ENCODE results near the gene FGFR3.
"Not testable (repeated sequence)": the region's sequence is repeated elsewhere in the genome, so short reads cannot be mapped to it uniquely, and the experiment has no call there.

The FGFR3 gene

GRCh38 chr4:1819284-1819683 lies 26.2 kb downstream of the FGFR3 start:
- no peak for DNase-seq (ENCODE audit: low spot score)

DNA sequence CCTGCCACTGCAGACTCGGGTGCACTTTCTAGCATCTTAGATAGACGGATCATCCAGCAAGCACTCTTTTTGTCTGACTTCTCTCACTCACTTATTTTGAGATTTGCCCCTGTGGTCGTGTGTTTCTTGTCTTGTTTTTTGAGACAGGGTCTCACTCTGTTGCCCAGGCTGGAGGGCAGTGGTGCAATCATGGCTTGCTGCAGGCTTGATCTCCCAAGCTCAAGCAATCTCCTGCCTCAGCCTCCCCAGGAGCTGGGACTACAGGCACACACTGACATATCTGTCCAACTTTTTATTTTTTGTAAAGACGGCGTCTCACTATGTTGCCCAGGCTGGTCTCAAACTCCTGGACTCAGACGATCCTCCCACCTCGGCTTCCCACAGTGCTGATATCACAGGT lies 26.7 kb downstream of the FGFR3 start:
- no peak for DNase-seq (ENCODE audit: low spot score)

DNA sequence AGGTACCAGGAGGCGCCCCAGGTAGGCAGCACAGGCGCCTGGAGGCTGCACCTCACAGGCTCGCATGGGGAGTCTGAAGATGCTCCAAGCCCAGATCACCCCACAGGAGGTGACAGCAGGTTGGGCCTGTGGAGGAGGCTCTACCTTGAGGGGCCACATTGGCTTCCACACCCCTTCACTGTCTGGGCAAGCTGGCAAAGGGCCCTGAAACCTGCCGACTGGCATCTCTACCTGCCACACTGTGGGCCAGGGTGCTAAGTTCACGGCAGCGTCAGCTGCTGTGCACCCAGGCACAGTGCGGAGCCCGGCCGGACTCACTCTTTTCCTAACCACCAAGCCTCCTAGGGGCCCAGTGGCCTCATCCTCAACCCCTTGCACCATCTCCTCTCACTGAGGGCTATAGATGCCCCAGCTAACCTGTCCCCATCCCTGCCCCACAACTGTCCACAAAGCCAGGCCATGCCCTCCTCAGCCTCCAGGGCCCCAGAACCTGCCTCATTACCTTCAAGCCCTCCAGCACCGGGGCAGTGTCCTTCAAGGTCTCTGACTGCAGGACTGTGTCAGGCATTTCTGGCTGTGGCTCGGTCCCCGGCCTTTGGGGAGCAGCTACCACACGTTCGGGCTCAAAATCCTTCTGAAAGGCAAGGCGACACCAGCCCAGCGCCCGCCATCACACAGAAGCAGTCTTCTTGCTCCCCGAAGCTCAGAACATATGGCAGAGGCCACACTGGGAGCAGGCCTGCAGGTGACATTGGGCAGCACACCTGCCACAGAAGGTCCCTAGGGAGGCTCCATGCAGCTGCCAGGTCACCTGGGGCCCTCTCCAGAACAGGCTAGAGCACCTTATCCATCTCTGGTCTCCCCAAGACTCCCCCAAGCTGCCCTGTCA lies 28.8 kb downstream of the FGFR3 start:
- no peak for DNase-seq (ENCODE audit: low spot score)

- no peak for DNase-seq (ENCODE audit: low spot score)
These were observed 29.8 kb downstream of the FGFR3 start for GRCh38 chr4:1822568-1823544.

DNA sequence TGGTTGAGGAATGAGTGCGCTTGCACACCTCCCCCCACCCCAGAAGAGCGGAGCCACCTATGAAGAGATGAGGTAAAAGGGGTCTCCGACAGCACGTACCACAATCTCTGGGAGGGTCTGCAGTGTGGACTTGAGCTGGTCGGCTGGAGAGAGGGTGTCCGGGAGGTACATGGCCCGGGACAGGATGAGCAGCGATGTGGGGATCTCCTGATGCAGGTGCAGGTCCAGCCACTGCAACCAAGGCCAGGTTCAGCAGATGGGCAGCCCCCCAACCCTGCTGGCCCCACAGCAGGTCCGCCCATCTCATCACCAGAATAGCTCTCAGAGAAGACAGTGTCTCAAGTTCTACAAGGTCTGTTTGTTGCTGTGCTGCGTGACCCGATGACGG lies 30.4 kb downstream of the FGFR3 start:
- no peak for DNase-seq (ENCODE audit: low spot score)

- DNase-seq (ENCODE audit: low spot score), result no peak
These were observed 31.7 kb downstream of the FGFR3 start for GRCh38 chr4:1824746-1825145.

- DNase-seq (ENCODE audit: low spot score), result no peak
These were observed 32.2 kb downstream of the FGFR3 start for GRCh38 chr4:1825326-1825725.

DNA sequence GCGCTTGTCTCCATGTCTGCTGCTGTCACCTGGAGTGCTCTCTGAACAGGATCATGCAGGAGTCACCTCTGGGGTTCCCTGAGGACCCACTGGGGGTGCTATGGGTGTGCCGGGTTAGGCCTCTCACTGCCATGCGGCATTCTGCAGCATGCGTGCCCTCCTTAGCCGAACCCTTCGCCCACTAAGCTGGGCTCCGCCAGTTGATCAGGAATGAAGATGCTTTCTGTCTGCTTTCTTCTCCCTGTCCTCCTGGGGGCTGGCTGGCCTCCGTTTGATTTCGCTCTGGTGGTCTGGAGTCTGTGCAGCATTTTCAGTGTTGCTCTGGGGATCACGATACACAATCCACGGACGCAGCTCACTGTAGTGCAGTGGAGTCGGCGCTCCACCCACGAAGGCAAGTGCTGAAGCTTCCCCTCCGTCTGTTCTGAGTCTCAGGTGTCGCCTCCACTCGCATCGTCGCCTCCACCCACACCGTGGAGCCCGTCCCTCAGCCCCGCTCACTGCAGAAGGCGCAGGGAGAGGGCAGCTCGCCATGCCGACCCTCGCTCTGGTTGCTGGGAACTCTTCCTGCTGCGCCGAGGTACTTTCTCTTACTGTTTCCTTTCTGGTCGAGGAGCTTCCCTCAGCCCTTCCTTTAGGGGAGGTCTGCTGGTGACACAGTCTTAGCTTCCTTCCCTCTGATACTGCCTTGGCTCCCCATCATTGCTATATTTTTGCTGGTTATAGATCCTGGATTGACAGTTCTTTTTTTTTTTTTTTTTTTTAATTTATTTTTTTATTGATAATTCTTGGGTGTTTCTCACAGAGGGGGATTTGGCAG lies 33.6 kb downstream of the FGFR3 start:
- no peak for DNase-seq (ENCODE audit: low spot score)

DNA sequence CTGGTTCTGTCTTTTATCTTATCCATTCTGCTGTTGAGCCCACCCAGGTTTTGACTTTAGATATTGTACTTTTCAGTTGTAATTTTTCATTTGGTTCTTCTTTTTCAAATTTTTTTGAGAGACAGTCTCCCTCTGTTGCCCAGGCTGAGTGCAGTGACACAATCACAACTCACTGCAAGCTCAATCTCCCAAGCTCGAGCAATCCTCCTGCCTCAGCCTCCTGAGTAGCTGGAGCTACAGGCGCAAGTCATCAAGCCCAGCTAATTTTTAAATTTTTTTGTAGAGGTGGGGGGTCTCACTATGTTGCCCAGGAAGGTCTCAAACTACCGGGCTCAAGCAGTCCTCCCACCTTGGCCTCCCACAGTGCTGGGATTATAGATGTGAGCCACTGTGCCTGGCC lies 37.1 kb downstream of the FGFR3 start:
- DNase-seq (ENCODE audit: low spot score), result no peak

DNA sequence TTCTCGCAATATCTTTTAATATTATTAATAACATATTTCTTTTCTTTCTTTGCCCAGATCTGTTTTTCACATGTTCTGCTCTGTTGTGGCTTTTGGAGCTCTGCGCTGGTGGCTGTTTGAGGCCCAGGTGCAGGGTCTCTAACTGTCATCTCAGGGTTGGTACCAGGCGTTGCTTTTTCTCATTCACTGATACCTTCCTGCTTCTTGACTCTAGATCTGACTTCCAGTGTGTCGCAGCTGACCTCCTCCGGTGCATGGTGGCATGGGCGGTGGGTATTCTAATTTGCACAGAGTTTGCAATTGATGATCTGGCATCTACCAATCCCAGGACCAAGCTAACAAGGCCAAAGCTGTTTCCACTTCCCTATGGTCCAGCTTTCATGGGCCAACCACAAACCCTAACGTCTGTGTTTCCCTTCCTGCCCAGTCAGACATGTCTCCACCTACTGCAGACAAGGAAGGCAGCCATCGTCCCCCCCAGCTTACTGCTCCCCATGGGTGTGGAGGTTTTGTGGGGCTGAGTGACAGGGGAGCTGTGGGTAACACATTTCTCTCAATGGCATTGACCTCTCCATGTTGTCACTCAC lies 37.6 kb downstream of the FGFR3 start:
- no peak for DNase-seq (ENCODE audit: low spot score)

GRCh38 chr4:1831331-1831730 lies 38.2 kb downstream of the FGFR3 start:
- DNase-seq (ENCODE audit: low spot score), result no peak

DNA sequence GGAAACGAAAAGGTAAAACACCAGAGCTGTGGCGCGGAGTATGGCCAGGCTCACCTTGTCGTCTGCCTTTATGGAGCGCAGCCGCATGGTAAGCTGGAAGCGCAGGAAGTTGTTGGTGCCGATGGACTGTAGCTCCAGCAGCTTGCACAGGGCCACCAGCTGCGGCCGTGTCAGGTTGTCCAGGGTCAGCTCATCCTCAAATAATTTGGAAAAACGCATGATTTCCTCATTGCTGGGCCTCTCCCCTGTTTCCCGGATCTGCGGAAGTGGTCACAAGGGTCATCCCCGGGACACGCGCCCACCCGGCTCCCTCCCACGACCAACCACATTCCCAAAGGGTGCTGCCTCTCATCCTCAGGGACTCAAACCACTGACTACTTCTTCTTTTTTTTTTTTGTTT lies 39.6 kb downstream of the FGFR3 start:
- DNase-seq (ENCODE audit: low spot score), result no peak

GRCh38 chr4:1833307-1834046 lies 40.4 kb downstream of the FGFR3 start:
- no peak for DNase-seq (ENCODE audit: low spot score)

GRCh38 chr4:1834047-1834775 lies 41.1 kb downstream of the FGFR3 start:
- no peak for DNase-seq (ENCODE audit: low spot score)

DNA sequence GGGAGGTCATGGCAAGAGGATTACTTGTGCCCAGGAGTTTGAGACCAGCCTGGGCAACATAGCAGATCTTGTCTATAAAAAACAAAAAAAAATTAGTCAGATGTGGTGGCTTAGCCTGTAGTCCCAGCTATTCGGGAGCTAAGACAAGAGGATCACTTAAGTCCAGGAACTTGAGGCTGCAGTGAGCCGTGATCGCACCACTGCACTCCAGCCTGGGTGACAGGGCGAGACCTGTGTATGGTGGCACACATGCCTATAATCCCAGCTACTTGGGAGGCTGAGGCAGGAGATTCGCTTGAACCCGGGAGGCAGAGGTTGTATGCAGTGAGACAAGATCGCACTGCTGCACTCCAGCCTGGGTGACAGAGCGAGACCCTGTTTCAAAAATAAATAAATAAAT lies 42.7 kb downstream of the FGFR3 start:
- DNase-seq (ENCODE audit: low spot score), result not testable (repeated sequence)

- no peak for DNase-seq (ENCODE audit: low spot score)
These were observed 43.6 kb downstream of the FGFR3 start for GRCh38 chr4:1836650-1837049.

DNA sequence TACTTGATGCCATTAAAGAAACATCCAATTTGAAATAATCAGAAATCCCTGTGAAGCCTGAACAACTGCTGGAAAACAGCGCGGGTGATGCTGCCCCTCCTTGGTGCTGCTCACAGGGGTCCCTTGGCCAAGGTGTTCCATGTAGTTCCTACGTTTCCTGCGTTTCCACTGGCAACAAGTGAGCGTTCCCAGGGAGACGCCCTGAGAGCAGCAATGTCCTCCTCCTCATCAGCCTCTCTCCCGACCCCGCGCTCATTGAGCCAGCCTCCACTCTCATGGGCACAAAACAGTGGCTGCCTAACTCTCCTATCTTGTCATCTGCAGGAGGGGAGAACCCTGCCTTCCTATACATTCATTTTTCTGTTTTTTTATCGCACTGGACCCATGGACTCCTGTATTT lies 44.0 kb downstream of the FGFR3 start:
- DNase-seq (ENCODE audit: low spot score), result peak; percentile 36

DNA sequence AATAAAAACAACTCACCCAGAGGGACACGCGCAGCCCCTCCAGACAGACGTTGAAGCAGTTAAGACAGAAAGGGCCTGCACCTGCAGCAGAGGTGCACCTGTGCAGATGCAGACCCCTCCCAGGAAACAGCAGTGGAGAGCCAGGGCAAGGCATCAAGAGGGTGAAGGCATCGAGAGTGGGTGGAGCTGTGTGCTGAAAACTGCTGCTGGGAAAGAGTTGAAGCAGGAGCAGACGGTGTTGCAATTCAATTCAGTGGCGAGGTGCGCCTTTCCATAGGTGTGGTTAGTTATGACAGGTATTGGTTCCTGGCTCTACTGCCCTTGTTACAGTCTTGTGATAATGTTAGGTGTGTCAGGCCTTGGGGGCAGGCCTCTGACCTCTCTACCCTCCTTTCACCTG lies 46.2 kb downstream of the FGFR3 start:
- no peak for DNase-seq (ENCODE audit: low spot score)

DNA sequence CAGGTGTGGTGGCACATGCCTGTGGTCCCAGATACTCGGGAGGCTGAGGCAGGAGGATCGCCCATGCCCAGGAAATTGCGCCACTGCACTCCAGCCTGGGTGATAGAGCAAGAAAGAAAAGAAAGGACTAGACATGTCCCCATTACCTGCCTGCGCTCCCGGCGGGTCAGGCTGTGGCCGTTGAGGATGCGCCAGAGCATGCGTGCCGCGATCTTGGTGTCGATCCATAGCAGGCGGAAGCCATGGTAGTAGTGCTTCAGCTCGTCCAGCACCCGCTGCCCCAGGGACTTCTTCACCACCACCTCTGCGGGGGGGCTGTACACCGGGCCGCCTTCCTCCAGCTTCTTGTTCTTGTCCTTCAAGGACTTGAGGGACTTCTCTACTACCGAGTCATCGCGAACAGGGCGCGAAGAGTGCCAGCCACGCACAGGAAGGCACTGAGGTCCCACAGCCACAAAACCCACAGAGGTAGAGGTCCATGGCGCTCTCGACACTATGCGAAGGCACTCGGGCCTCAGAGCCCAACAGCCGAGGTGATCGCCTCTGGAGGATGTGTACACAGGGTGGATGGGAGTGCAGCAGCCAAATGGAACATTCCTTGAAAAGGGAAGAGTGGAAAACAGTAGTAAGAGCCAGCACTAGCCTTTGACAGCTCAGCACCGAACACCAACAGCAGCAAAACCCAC lies 48.3 kb downstream of the FGFR3 start:
- no peak for DNase-seq (ENCODE audit: low spot score)

DNA sequence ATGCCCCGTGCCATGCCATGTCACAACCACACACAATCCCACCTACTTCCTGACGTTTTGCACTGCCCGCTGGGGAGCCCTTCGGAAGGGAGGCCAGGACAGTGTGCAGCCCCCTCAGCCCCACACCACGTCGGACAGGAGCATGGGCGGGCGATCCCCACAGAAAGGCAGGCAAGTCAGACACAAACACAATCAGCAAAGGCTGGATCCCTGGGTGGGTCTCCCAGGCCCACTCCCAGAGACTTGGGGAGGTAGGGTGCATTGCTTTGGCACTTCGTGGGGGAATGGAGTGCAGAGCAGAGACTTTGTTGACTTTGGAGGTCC lies 48.8 kb downstream of the FGFR3 start:
- DNase-seq (ENCODE audit: low spot score), result no peak
